ENCODE data around the gene TP63. TPM values are rescaled to one million over a fixed set of nuclear protein-coding genes. Genes with fewer than 3 reads are reported as not detected.

TP63 gene
- total RNA-seq, result under 0.01 TPM in 2 replicates

DNA sequence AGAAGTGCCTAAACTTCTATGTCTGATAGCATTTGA lies at the start of gene TP63:
Gene TP63, plus strand, starts transcription at position 17 of the 36 bp plus-strand sequence. CDS start 127 bp downstream, outside the sequence.

Small RNA genes within 50 kb of the gene (small RNA-seq; reads per million reads assigned to genes)
- not detected for gene AC078809.1
- gene MIR944, result not detected
